ENCODE measurements around the gene FHIT.

DNA sequence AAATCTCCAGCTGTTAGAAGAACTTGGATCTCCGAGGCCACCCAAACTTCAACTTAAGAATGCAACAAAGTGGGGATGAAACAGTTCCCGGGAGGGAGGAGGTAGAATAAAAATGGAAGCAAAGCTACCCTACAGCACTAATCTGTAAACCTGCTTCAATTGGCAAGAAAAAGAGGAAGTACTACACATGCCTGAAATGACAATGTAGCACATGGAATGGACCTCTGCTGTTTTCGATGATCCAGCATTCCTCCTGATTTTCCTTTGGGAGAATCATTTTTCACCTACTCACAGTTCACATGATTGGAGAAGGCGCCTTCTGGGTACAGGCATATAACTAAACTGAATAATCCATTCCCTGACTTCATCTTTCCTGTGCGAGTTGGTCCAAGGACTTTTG lies 1081.5 kb downstream of the FHIT start:
- TF ChIP-seq CTCF (conservative IDR thresholded peaks at IDR 0.05; ENCODE audit: low read depth, low read length) (no peak), SMC3 (IDR thresholded peaks at IDR 0.05; ENCODE audit: low read depth, low read length) (no peak), RAD21 (IDR thresholded peaks at IDR 0.05; ENCODE audit: low read length) (no peak), POLR2A (IDR thresholded peaks at IDR 0.05; ENCODE audit: low read depth, low read length) (no peak), RCOR1 (IDR thresholded peaks at IDR 0.05; ENCODE audit: insufficient replicate concordance, low read length) (no peak), ELK1 (IDR thresholded peaks at IDR 0.05; ENCODE audit: borderline replicate concordance, low read depth, low read length) (no peak), CEBPB (IDR thresholded peaks at IDR 0.05; ENCODE audit: low read depth, low read length) (no peak), BHLHE40 (IDR thresholded peaks at IDR 0.05; ENCODE audit: low read depth, low read length) (no peak), MAZ (IDR thresholded peaks at IDR 0.05; ENCODE audit: borderline replicate concordance, low read depth, low read length) (no peak)
